Measurements from ENCODE around the gene WIPF1.
"Not testable (repeated sequence)": the region's sequence is repeated elsewhere in the genome, so short reads cannot be mapped to it uniquely, and the experiment has no call there.

Gene WIPF1

DNA sequence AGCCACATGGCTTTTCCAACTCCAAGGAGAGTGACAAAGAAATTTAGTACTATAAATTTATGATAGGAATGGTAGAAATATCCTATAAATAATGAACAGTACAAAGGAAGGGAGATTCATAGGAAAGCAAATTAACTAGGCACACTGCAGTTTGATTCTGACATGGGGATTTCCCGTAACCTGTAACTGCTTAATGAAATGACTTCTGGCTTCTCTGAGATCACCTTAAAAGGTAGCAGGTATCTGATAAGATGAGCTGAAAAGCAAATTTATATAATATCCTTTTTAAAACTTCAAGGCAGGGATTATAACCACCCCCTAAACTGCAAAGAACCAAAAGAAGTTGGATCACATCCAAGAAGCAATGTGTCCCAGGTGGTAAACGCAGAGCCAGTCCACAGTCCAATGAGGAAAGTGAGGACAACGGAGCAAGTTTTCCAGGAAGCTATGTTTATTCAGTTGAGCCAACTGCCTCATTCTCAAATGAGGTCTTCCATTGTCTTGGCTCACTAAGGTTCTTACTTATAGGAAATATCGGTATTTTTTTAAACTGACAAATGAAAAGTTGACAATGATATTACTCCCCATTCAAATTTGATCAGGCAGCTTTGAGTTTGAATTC is 43.0 kb downstream of the WIPF1 start:
- peak overlapping the region; percentile 81 for H3K27ac Mint-ChIP-seq
- H3K36me3 Mint-ChIP-seq, result no peaks in the 10 kb centered on the region
- no peaks in the 10 kb centered on the region for H3K9me3 Mint-ChIP-seq
- no peaks in the 10 kb centered on the region for H3K27me3 Mint-ChIP-seq
- no peak overlapping the region for H3K4me3 Mint-ChIP-seq
- H3K4me1 Mint-ChIP-seq, result peaks cover 29% of the 10 kb centered on the region
- peak; percentile 60 for ATAC-seq

DNA sequence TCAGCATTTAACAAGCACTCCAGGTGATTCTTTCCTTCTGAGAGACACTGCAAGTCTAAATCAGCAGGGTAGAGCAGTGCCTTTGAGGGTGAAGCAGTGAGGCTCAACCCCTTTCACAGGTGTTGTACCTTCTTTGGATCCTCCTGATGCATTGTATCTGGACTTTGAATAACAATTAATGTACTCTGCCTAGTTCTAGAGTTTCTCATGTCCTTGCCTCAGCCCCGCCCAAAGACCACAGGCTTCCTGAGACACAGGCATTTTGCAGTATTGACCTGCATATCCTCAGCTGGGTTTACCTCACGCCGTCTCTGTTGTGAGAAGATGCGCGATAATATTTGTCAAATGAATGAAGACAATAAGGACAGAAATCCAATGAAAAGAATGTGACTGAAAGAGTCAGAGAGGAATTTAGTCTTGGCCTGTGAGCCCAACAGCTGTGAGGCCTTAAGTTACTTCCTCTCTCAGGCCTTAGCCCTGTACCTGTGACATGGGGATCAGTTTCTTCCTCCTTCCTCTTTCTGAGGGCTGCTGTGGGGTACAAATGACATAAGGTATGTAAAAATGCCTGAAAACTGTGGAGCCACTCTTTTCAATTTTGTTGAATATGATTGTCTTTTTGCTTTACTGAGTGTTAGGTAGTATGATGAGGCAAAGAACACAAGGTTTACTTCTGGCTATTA is 43.7 kb downstream of the WIPF1 start:
- Mint-ChIP-seq H3K4me1 (peaks cover 29% of the 10 kb centered on the region), H3K36me3 (no peaks in the 10 kb centered on the region), H3K27ac (peak overlapping the region; percentile 81), H3K4me3 (no peak overlapping the region), H3K9me3 (no peaks in the 10 kb centered on the region), H3K27me3 (no peaks in the 10 kb centered on the region)
- ATAC-seq, result peak; percentile 95

DNA sequence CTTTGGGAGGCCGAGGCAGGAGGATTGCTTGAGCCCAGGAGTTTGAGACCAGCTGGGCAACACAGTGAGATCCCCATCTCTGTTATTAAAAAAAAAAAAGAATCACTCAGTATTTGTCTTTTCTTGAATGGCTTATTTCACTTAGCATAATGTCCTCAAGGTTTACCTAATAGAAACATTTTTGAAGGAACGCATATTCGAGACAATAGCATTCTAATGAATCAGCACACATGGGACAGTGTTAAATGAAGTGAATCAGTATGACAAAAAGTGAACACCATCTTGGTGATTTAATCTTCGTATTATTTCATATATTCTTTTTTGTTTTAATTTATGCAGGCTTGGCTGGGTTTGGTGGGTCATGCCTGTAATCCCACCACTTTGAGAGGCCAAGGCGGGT is 44.7 kb downstream of the WIPF1 start:
- peaks cover 29% of the 10 kb centered on the region for H3K4me1 Mint-ChIP-seq
- H3K4me3 Mint-ChIP-seq, result no peak overlapping the region
- no peaks in the 10 kb centered on the region for H3K9me3 Mint-ChIP-seq
- peak overlapping the region; percentile 81 for H3K27ac Mint-ChIP-seq
- no peaks in the 10 kb centered on the region for H3K36me3 Mint-ChIP-seq
- no peaks in the 10 kb centered on the region for H3K27me3 Mint-ChIP-seq
- no peak for ATAC-seq

DNA sequence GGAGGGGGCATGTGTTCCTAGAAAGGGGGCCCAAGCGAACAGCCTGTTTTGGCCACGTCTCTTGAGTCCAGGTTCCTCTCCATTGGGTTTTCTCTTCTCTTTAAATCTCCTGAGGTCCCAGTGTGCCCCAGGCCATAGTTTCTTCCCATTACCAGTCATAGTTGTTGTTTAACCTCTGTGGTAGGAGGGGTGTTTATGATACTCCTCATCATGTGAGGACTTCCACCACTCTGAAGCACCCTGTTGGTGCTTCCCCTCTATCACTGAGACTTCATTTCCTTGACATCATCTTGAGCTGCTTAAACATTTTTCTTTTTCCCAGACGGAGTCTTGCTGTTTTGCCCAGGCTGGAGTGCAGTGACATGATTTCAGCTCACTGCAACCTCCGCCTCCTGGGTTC is 45.9 kb downstream of the WIPF1 start:
- no peaks in the 10 kb centered on the region for H3K9me3 Mint-ChIP-seq
- H3K4me1 Mint-ChIP-seq, result peaks cover 29% of the 10 kb centered on the region
- H3K4me3 Mint-ChIP-seq, result no peak overlapping the region
- no peaks in the 10 kb centered on the region for H3K36me3 Mint-ChIP-seq
- no peaks in the 10 kb centered on the region for H3K27me3 Mint-ChIP-seq
- ATAC-seq, result no peak
- peak overlapping the region; percentile 81 for H3K27ac Mint-ChIP-seq

DNA sequence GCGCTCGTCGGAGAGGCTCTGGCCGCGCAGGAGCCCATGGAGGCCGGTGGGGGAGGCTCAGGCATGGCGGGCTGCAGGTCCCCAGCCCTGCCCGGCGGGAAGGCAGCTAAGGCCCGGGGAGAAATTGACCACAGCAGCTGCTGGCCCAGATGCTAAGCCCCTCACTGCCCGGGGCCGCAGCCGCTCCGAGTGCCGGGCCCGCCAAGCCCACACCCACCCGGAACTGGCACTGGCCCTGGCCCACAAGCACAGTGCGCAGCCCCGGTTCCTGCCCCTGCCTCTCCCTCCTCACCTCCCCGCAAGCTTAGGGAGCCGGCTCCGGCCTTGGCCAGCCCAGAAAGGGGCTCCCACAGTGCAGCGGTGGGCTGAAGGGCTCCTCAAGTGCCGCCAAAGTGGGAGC is 49.0 kb downstream of the WIPF1 start:
- H3K36me3 Mint-ChIP-seq, H3K27me3 Mint-ChIP-seq, H3K4me3 Mint-ChIP-seq, ATAC-seq, H3K9me3 Mint-ChIP-seq, H3K27ac Mint-ChIP-seq: not testable (repeated sequence)
- peaks cover 15% of the 10 kb centered on the region for H3K4me1 Mint-ChIP-seq

DNA sequence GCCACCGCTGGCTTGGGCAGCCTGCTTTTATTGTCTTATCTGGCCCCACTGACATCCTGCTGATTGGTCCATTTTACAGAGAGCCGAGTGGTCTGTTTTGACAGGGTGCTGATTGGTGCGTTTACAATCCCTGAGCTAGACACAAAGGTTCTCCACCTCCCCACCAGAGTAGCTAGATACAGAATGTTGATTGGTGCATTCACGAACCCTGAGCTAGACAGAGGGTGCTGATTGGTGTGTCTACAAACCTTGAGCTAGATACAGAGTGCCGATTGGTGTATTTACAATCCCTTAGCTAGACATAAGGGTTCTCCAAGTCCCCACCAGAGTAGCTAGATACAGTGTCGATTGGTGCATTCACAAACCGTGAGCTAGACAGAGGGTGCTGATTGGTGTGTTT is 49.6 kb downstream of the WIPF1 start:
- not testable (repeated sequence) for H3K9me3 Mint-ChIP-seq, H3K4me3 Mint-ChIP-seq, ATAC-seq, H3K27me3 Mint-ChIP-seq, H3K27ac Mint-ChIP-seq, H3K36me3 Mint-ChIP-seq
- H3K4me1 Mint-ChIP-seq, result peaks cover 15% of the 10 kb centered on the region

DNA sequence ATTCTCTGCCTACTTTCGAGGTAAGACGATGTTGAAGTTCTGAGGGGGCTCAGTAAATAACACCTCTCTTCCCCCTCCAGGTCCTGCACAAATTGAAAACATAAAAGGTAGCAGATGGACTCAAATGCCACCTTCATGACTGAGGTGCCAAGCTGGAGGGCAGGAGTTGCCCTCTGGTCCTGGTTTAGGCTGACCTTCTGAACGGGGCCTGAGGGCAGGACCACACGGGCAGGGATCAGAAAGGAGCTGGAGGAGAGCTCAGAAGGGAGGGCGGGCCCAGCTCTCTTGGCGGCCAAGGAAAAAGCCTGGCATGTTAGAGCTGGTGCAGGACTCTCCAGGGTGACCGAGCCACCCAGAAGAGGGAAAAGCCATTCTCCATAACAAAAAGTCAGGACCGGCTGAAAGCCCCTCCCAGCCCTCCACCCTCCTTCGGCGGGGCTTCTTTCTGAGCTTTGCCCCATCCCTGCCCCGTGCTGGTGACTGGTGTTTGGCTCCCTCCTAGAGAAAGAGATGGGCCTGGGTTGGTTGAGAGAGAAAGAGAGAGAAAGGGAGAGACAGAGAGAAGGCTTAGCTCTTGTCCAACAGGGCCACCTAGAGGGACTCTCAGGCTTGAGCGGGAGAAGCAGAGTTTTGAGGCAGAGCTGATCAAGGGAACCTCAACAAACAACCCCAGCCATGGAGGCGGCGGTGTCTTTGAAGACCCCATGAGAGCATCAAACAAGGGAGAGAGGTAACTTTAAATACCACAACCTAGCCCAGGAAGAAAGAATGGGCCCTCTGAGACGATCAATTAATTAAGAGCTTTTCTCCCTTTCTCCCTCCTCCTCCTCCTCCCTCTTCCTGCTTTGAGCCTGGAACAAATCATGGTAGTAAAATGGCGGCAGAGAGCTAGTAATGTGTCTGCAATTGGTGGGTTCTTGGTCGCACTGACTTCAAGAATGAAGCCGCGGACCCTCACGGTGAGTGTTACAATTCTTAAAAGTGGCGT is 50.8 kb downstream of the WIPF1 start:
- Mint-ChIP-seq H3K9me3 (no peaks in the 10 kb centered on the region), H3K4me3 (no peak overlapping the region), H3K36me3 (no peaks in the 10 kb centered on the region), H3K27ac (no peak overlapping the region), H3K27me3 (no peaks in the 10 kb centered on the region), H3K4me1 (peaks cover 4% of the 10 kb centered on the region)
- ATAC-seq, result no peak

DNA sequence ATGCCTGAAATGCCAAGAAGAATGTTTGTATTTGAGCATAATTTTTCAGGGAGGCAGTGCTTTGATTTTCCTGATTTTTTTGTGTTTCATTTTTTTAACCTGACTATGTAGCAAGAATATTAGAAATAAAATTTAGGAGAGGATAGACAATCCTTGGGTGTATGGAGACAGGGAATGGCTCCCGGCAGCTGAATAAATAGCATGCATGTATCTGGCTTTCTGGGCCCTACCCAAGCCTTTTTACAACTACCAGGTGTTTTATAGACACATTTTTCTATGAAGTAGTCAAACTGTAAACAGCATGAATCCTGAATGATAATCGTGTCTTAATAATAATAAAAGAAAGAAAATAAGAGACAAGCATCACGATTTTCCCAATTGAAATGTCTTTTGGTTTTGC is 52.4 kb downstream of the WIPF1 start:
- Mint-ChIP-seq H3K4me1 (no peaks in the 10 kb centered on the region), H3K27me3 (no peaks in the 10 kb centered on the region), H3K36me3 (no peaks in the 10 kb centered on the region), H3K9me3 (no peaks in the 10 kb centered on the region), H3K4me3 (no peak overlapping the region), H3K27ac (no peak overlapping the region)
- ATAC-seq, result no peak

DNA sequence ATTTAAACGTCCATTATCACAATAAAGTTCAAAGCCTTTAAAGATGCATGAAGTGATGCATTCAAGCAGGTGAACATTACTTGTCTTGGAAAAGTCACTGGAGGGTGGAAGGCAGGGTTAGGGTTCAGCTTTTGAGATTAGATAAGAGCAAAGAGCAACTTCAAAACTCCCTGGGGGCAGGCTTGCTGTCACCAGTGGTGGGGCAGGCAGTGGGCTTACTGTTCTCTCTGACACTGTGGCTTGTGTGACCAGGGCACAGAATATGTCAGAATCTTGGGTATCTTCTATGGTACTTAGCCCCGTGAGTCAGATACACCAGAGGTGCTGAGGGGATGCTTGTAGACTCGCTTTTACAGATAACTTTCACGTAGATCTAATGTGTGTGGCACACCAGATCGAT is 52.8 kb downstream of the WIPF1 start:
- H3K4me3 Mint-ChIP-seq, result no peak overlapping the region
- H3K36me3 Mint-ChIP-seq, result no peaks in the 10 kb centered on the region
- no peaks in the 10 kb centered on the region for H3K4me1 Mint-ChIP-seq
- no peak overlapping the region for H3K27ac Mint-ChIP-seq
- ATAC-seq, result no peak
- no peaks in the 10 kb centered on the region for H3K27me3 Mint-ChIP-seq
- H3K9me3 Mint-ChIP-seq, result no peaks in the 10 kb centered on the region

DNA sequence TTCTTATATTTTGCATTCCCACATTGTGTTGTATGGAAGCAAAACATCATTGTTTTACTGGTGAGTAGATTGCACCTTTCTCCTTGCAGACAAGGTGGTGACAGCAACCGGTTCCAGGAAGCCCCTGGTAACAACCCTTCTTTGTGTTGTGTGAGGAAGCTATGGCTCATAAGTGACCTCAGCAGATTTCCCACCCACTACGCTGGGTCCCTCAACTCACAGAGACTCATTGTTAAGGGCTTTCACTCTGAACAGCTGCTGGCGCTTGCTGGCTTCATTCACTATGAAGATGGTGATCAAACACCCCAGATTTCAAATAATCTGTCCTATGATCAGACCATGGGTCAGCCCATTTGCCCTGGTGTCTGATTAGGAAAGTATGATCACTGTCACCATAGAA is 53.4 kb downstream of the WIPF1 start:
- Mint-ChIP-seq H3K9me3 (no peaks in the 10 kb centered on the region), H3K4me3 (no peak overlapping the region), H3K36me3 (no peaks in the 10 kb centered on the region), H3K27me3 (no peaks in the 10 kb centered on the region), H3K27ac (no peak overlapping the region), H3K4me1 (no peaks in the 10 kb centered on the region)
- no peak for ATAC-seq

DNA sequence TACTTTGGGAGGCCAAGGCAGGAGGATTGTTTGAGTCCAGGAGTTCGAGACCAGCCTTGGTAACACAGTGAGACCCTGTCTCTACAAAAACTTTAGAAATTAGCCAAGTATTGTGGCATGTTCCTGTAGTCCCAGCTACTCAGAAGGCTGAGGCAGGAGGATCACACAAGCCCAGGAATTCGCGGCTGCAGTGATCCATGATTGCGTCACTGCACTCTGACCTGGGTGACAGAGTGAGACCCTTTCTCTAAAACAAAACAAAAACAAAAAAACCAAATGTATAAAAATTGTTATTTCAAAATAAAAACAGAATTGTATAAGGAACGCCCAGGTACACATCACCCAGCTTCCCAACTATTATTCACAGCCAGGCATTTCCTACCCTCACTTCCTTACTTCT is 56.7 kb downstream of the WIPF1 start:
- no peak for ATAC-seq
- H3K4me3 Mint-ChIP-seq, result no peak overlapping the region
- H3K36me3 Mint-ChIP-seq, result no peaks in the 10 kb centered on the region
- no peak overlapping the region for H3K27ac Mint-ChIP-seq
- H3K9me3 Mint-ChIP-seq, result no peaks in the 10 kb centered on the region
- H3K27me3 Mint-ChIP-seq, result peaks cover 7% of the 10 kb centered on the region
- peaks cover 8% of the 10 kb centered on the region for H3K4me1 Mint-ChIP-seq

DNA sequence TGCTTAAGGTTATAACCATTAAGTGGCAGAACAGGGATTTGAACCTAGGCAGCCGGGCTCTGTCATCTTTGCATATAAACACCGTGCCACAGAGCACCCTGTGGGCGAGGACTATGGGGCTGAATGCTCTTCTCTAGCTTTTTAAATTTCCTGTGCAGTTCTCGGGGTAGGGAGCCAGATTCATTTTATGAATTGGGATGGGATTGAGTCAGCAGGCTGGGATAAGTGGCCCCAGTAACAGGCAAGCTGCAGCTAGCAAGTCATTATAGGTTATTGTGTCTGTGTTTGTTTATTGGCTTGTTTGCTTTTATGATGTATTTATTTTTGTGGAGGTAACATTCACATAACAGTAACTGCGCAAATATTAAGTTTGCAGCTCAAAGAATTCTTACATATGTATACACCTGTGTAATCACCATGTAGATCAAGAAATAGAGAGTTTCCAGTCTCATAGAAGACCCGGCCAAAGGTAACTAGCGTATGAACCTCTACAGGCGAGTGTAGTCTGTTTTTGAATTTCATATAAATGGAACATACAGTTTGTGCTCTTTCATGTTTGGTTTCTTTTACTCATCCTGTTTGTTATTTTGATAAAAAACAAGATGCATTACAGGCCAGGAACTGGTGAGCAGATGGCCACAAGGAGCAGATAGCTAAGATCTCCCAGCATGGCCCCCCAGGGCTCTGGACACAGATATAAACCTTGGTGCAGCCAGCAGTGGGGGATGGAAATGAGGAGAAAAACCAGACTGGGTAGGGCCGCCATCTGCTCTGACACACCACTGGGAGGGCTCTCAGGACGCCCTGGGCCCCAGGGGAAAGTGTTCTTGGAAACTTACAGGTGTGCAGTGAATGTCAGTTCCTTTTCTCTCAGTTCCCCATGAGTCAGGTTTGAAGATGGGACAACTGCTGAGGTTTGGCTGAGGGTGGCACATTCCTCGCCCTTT is 61.6 kb downstream of the WIPF1 start:
- Mint-ChIP-seq H3K36me3 (no peaks in the 10 kb centered on the region), H3K9me3 (no peaks in the 10 kb centered on the region), H3K4me1 (peaks cover 13% of the 10 kb centered on the region), H3K27me3 (peaks cover 29% of the 10 kb centered on the region), H3K4me3 (no peak overlapping the region), H3K27ac (no peak overlapping the region)
- ATAC-seq, result no peak

DNA sequence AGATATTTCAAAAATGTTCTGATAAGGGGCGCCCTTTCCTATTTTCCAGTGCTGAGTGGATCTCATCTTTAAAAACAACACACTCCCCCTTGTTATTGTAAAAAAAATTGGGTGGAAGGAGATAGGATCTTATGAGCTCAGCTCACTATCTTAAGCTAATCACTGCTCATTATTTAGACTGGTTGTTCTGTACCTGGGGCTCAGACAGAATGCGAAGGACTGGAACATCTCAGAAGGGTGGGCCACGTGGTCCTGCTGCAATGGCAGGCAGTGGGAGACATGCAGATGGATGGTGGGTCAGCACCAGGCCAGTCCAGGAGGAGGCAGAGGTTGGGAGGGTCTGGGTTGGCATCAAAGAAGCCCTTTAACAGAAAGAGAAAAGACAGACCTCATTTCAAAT is 62.5 kb downstream of the WIPF1 start:
- no peak overlapping the region for H3K4me3 Mint-ChIP-seq
- H3K4me1 Mint-ChIP-seq, result peaks cover 13% of the 10 kb centered on the region
- peaks cover 29% of the 10 kb centered on the region for H3K27me3 Mint-ChIP-seq
- no peak overlapping the region for H3K27ac Mint-ChIP-seq
- H3K9me3 Mint-ChIP-seq, result no peaks in the 10 kb centered on the region
- no peak for ATAC-seq
- no peaks in the 10 kb centered on the region for H3K36me3 Mint-ChIP-seq

DNA sequence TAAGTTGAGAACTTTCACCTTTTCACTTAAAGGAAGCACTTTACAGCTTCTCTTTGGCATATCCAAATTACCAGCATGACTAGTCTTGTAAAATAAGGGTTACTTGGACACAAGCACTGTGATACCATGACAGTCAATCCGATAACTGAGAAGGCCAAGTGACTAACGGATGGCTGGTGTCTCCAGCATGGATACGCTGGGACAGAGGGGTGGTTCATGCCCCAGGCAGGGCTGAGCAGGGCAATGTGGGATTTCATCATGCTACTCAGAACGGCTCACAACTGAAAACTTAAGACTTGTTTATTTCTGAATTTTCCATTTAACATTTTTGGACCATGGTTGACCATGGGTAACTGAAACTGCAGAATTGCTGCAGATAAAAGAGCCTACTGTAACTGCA is 67.7 kb downstream of the WIPF1 start:
- H3K9me3 Mint-ChIP-seq, result peaks cover 8% of the 10 kb centered on the region
- H3K27ac Mint-ChIP-seq, result no peak overlapping the region
- no peak for ATAC-seq

DNA sequence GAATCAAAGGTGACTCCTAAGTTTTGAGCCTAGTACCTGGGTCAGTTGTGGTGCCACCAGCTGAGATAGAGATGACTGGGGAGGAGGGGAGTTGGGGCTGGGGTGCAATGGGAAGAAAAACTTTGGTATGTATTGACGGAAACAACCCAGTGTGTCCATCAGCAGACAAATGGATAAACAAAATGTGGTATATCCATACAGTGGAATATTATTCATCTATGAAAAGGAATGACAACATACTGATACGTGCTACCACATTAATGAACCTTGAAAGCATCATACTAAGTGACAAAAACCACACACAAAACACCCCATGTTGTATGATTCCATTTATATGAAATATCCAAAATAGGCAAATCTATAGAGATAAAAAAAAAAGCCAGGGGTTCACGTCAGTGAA is 69.6 kb downstream of the WIPF1 start:
- H3K4me1 Mint-ChIP-seq, result peaks cover 14% of the 10 kb centered on the region
- no peak for ATAC-seq

More for the DNA sequence above, 67.7 kb downstream of the WIPF1 start:
- Mint-ChIP-seq H3K36me3 (peaks cover 13% of the 10 kb centered on the region), H3K4me3 (no peak overlapping the region), H3K27me3 (peaks cover 12% of the 10 kb centered on the region), H3K4me1 (peaks cover under 1% of the 10 kb centered on the region)

More for the DNA sequence above, 69.6 kb downstream of the WIPF1 start:
- H3K36me3 Mint-ChIP-seq, result peaks cover 13% of the 10 kb centered on the region
- H3K27ac Mint-ChIP-seq, result no peak overlapping the region
- H3K27me3 Mint-ChIP-seq, result no peaks in the 10 kb centered on the region
- H3K9me3 Mint-ChIP-seq, result peaks cover 11% of the 10 kb centered on the region
- no peak overlapping the region for H3K4me3 Mint-ChIP-seq
